Measurements from ENCODE around the gene LRRC10B. TPM values are rescaled to one million over a fixed set of nuclear protein-coding genes. Genes with fewer than 3 reads are reported as not detected.

LRRC10B gene
- total RNA-seq, 1 experiment from 2014 or later: 0.39 TPM

DNA sequence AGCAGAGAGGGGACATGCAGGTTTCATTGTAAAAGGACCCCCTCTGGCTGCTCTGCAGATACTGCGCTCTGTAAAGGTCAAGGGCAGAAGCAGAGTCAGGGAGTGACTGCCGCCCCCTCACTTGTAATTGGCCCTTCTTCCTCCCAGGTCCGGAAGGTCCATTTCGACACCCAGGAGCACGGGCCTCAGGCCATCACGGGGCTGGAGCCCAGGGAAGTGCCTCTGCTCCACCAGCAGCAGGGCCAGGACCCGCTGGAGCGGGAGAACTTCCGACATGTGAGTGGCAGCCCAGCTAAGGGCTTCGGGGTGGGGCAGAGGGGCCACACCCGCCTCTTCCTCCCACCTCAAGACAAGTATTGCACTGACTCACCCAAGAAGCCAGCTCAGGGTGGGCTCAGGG is 24.0 kb upstream of the LRRC10B start:
- Mint-ChIP-seq H3K27ac (peak overlapping the region in 1 of 3 experiments; percentile 76; a peak in 1 of 7 replicates), H3K36me3 (ENCODE audit: insufficient read depth in 1 of 3, low read depth in 3 of 3) (peaks cover 3 to 5% (median 4%) of the 10 kb centered on the region in 3 experiments; a peak in 5 of 7 replicates), H3K4me1 (peaks cover 32 to 49% of the 10 kb centered on the region in 2 experiments), H3K27me3 (ENCODE audit: low read depth) (peaks cover 24% of the 10 kb centered on the region), H3K9me3 (no peaks in the 10 kb centered on the region; a peak in 1 of 5 replicates), H3K4me3 (no peak overlapping the region)
- Histone ChIP-seq H3K23me2 (ENCODE audit: insufficient read length, low read depth, low read length, poor library complexity, severe bottlenecking) (no peaks in the 10 kb centered on the region), H3T11ph (ENCODE audit: low read length) (no peak overlapping the region), H3K79me1 (ENCODE audit: insufficient read depth, low read depth, low read length, poor library complexity, severe bottlenecking) (no peaks in the 10 kb centered on the region), H4K5ac (ENCODE audit: insufficient read length, low read depth, low read length) (no peak overlapping the region), H3K9ac (ENCODE audit: extremely low read depth, insufficient read length, low read length) (peak overlapping the region; percentile 6), H3K4me1 (ENCODE audit: insufficient read depth, low read length) (no peaks in the 10 kb centered on the region), H2BK20ac (ENCODE audit: low read depth, low read length, poor library complexity, severe bottlenecking) (no peak overlapping the region), H2AK5ac (ENCODE audit: insufficient read length, low read length) (no peak overlapping the region), H2AFZ (ENCODE audit: low read length) (no peak overlapping the region), H2BK5ac (ENCODE audit: insufficient read length, low read length) (no peak overlapping the region), H2BK120ac (ENCODE audit: low read depth, low read length, poor library complexity, severe bottlenecking) (no peak overlapping the region), H2BK12ac (ENCODE audit: insufficient read length, low read depth, low read length) (no peak overlapping the region), H3K79me2 (ENCODE audit: insufficient read depth, low read length) (no peaks in the 10 kb centered on the region), H3K4ac (ENCODE audit: low read depth, low read length) (no peak overlapping the region), H3K27me3 (ENCODE audit: insufficient read depth, low read length) (no peaks in the 10 kb centered on the region), H3K9me3 (ENCODE audit: control insufficient read depth, low read depth, low read length) (no peaks in the 10 kb centered on the region), H4K91ac (ENCODE audit: insufficient read length, low read depth, low read length) (no peak overlapping the region), H4K20me1 (ENCODE audit: control insufficient read depth, insufficient read depth, insufficient read length) (peaks cover 4% of the 10 kb centered on the region), H3K18ac (ENCODE audit: insufficient read length, low read depth, low read length) (no peak overlapping the region), H3K4me2 (ENCODE audit: insufficient read depth, insufficient read length, low read length) (no peak overlapping the region), H3K27ac (ENCODE audit: insufficient read length, low read depth, low read length) (no peak overlapping the region), H3K14ac (ENCODE audit: insufficient read depth, low read length) (peak overlapping the region; percentile 23; the same call in 1 of the 2 replicates), H3K56ac (ENCODE audit: insufficient read length, low read depth, low read length) (no peak overlapping the region), H4K8ac (replicated peaks; ENCODE audit: insufficient read length, low read depth, low read length) (no peak overlapping the region), H3K23ac (ENCODE audit: insufficient read length, low read depth, low read length) (no peak overlapping the region), H2BK15ac (ENCODE audit: low read depth, low read length) (no peak overlapping the region)
- TF ChIP-seq CTCF (conservative IDR thresholded peaks at IDR 0.05): no peak
- DNase-seq: no peak
- no CpG with 5 or more reads among the region's 11 CpGs for WGBS (ENCODE audit: extremely low coverage, insufficient read length, low lambda C conversion rate)
